Type B pancreatic cell (in vitro differentiated cells): ENCODE results near the gene EFCAB8. TPM values are rescaled to one million over a fixed set of nuclear protein-coding genes. Genes with fewer than 3 reads are reported as not detected.

Experiments used
- DNase-seq: peaks from one replicate; pipeline ENCODE4 v3.0.0; 2021; ENCODE audit warnings: mixed read lengths; ENCODE audit not compliant: unreplicated experiment; ENCODE audit errors: extremely low spot score
- H3K27ac Mint-ChIP-seq: 2 replicates; pipeline ENCODE4 v1.8.0; 2021; ENCODE audit warnings: mild to moderate bottlenecking, mixed read lengths
- H3K27me3 Mint-ChIP-seq: 2 replicates; pipeline ENCODE4 v1.8.0; 2021; ENCODE audit warnings: mixed read lengths
- H3K36me3 Mint-ChIP-seq: 2 replicates; pipeline ENCODE4 v1.8.0; 2021; ENCODE audit warnings: mixed read lengths
- H3K4me1 Mint-ChIP-seq: one replicate; pipeline ENCODE4 v1.8.0; 2021; ENCODE audit warnings: mixed read lengths; ENCODE audit not compliant: unreplicated experiment
- H3K4me3 Mint-ChIP-seq: 2 replicates; pipeline ENCODE4 v1.8.0; 2021; ENCODE audit warnings: mild to moderate bottlenecking, mixed read lengths
- H3K9me3 Mint-ChIP-seq: 2 replicates; pipeline ENCODE4 v1.8.0; 2021; ENCODE audit warnings: mixed read lengths
- total RNA-seq: library from RNA; stranded (reverse); gene quantifications from 2 replicates; pipeline ENCODE4 v1.2.1, GENCODE V29; 2021; ENCODE audit warnings: low replicate concordance
- TF ChIP-seq, protein P1 (sequence below): fragments of 200-600 bp; sonication (generic); conservative IDR thresholded peaks from 2 replicates; pipeline ENCODE4 v1.5.0; 2021; ENCODE audit warnings: antibody characterized with exemption, mild to moderate bottlenecking

The EFCAB8 gene
- total RNA-seq, 1 donor from 2014 or later: 0.97 TPM

GRCh38 chr20:32984631-32985354 is 126.1 kb downstream of the EFCAB8 start:
- Mint-ChIP-seq H3K4me1 (no peaks in the 10 kb centered on the region), H3K9me3 (no peaks in the 10 kb centered on the region), H3K4me3 (no peak overlapping the region), H3K27me3 (peaks cover 4% of the 10 kb centered on the region), H3K27ac (peak overlapping the region; percentile 23), H3K36me3 (no peaks in the 10 kb centered on the region)
- TF ChIP-seq, protein P1, sequence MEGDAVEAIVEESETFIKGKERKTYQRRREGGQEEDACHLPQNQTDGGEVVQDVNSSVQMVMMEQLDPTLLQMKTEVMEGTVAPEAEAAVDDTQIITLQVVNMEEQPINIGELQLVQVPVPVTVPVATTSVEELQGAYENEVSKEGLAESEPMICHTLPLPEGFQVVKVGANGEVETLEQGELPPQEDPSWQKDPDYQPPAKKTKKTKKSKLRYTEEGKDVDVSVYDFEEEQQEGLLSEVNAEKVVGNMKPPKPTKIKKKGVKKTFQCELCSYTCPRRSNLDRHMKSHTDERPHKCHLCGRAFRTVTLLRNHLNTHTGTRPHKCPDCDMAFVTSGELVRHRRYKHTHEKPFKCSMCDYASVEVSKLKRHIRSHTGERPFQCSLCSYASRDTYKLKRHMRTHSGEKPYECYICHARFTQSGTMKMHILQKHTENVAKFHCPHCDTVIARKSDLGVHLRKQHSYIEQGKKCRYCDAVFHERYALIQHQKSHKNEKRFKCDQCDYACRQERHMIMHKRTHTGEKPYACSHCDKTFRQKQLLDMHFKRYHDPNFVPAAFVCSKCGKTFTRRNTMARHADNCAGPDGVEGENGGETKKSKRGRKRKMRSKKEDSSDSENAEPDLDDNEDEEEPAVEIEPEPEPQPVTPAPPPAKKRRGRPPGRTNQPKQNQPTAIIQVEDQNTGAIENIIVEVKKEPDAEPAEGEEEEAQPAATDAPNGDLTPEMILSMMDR: no peak
- DNase-seq: no peak

GRCh38 chr20:32985596-32985995 is 126.9 kb downstream of the EFCAB8 start:
- Mint-ChIP-seq H3K27ac (no peak overlapping the region), H3K27me3 (peaks cover 4% of the 10 kb centered on the region), H3K9me3 (no peaks in the 10 kb centered on the region), H3K36me3 (no peaks in the 10 kb centered on the region), H3K4me1 (no peaks in the 10 kb centered on the region), H3K4me3 (no peak overlapping the region)
- TF ChIP-seq, protein P1: no peak
- DNase-seq: no peak

DNA sequence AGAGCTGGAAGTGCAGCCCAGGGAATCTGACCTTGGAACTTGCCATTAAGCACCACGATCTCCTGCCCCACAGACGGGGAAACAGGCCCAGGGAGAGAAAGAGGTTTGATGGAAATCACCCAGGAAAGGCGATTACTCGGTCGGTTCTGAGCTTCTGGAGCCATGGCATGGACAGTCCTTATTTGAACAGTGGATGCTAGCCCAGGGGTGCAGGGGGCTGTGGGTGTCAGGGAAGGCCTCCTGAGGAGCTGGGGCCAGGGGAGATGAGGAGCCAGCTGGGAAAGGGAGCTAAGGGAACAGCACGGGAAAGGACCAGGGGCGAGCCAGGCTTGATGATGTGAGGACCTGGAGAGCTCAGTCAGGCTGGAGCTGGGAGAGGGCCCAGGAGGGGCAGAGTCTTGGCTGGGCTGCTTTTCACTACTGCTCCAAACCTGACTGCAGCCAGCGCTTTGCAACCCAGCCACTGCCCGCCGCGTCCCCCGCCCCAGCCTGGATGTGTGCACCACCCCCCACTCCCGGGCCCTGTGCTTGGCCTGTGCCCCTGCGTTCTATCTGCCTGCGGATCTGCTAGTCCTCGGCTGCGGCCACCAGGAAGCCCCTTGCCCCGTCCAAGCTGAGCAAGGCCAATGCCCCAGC is 127.7 kb downstream of the EFCAB8 start:
- Mint-ChIP-seq H3K36me3 (no peaks in the 10 kb centered on the region), H3K27me3 (peaks cover 7% of the 10 kb centered on the region)

DNA sequence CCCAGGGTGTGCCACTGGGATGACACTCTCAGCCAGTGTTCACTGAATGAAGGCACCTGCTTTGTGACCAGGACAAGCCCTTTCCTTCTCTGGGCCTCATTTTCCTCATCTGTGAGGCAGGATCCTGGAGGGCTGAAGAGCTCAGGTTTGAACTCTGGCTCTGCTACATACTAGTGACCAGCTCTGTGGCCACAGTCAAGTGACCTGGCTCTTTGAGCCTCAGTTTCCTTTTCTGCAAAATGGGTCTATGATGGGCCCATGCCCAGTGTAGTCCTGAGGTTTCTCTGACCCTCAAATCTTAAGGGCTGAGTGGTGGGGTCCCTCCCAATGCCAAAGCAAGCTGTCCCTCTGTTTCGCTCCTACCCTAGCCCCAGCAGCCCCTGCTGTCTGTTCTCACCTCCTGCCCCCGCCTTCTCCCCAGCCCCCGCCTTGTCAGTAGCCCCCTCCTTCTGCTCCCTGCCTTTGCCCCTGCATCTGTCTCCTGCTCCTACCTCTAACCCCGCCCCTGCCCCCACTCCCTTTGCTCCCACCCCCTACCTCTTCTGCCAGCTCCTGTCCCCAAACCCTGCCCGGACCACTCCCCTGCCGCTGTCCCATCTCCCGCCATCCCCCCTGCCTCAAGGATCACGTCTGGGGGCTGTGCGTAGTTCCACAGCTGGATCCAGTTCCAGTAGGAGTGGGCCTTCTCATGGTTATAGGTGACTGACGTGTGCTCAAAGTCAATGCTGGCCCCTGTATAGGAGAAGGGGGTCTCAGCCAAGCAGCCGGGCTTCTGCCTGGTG is 128.5 kb downstream of the EFCAB8 start:
- Mint-ChIP-seq H3K4me3 (no peak overlapping the region), H3K9me3 (no peaks in the 10 kb centered on the region), H3K36me3 (no peaks in the 10 kb centered on the region), H3K27ac (no peak overlapping the region), H3K4me1 (no peaks in the 10 kb centered on the region), H3K27me3 (peaks cover 7% of the 10 kb centered on the region)
- no peak for DNase-seq
- TF ChIP-seq, protein P1: no peak

More for the DNA sequence above, 127.7 kb downstream of the EFCAB8 start:
- Mint-ChIP-seq H3K4me1 (no peaks in the 10 kb centered on the region), H3K9me3 (no peaks in the 10 kb centered on the region), H3K4me3 (no peak overlapping the region), H3K27ac (no peak overlapping the region)
- TF ChIP-seq, protein P1: no peak
- DNase-seq: no peak

DNA sequence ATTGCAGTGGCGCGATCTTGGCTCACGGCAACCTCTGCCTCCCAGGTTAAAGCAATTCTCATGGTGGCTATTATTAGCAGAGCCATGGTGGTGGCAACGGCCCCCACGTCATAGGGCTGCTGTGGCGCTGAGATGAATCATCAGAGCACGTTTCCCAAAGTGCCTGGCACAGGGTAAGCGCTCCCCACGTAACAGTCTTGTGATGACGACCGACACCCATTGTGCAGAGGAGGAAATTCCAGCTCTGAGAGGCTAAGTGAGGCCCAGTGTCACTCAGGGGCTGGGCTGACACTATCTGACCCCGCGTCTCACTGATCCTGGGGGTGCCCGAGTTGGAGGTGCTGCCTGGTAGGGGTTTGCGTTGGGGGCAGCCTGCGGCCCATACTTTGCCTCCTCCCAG is 129.3 kb downstream of the EFCAB8 start:
- H3K36me3 Mint-ChIP-seq: no peaks in the 10 kb centered on the region
- H3K4me3 Mint-ChIP-seq: no peak overlapping the region
- peaks cover 7% of the 10 kb centered on the region for H3K27me3 Mint-ChIP-seq
- TF ChIP-seq, protein P1: no peak
- no peaks in the 10 kb centered on the region for H3K9me3 Mint-ChIP-seq
- no peak for DNase-seq
- H3K4me1 Mint-ChIP-seq: no peaks in the 10 kb centered on the region
- H3K27ac Mint-ChIP-seq: no peak overlapping the region
